DOHH2 (cell line): ENCODE measurements around the gene C3orf20.

ENCODE experiments used
- H3F3A ChIP-seq: fragments of 200-600 bp; sonication (generic), shearing (Covaris generic); 2 replicates; pipeline ENCODE4 v1.6.0; 2016; ENCODE audit warnings: antibody characterized with exemption, mild to moderate bottlenecking; ENCODE audit not compliant: control insufficient read depth, insufficient read depth
- H3K27ac ChIP-seq: fragments of 200-600 bp; sonication (generic); 2 replicates; pipeline ENCODE4 v1.5.1; 2014; ENCODE audit warnings: low read depth, mild to moderate bottlenecking, low read length, moderate library complexity
- H3K27me3 ChIP-seq: fragments of 200-600 bp; sonication (generic); 2 replicates; pipeline ENCODE4 v1.6.1; 2014; ENCODE audit warnings: mild to moderate bottlenecking, low read length, mixed read lengths; ENCODE audit not compliant: control insufficient read depth
- H3K36me3 ChIP-seq: fragments of 200-600 bp; sonication (generic); 2 replicates; pipeline ENCODE4 v1.6.1; 2014; ENCODE audit warnings: mild to moderate bottlenecking, low read length, moderate library complexity, mixed read lengths; ENCODE audit not compliant: control insufficient read depth
- H3K4me1 ChIP-seq: fragments of 200-600 bp; sonication (generic); 2 replicates; pipeline ENCODE4 v1.6.1; 2014; ENCODE audit warnings: mild to moderate bottlenecking, low read length, mixed read lengths; ENCODE audit not compliant: control insufficient read depth
- H3K4me2 ChIP-seq: fragments of 200-600 bp; sonication (generic); 2 replicates; pipeline ENCODE4 v1.6.0; 2014; ENCODE audit warnings: mild to moderate bottlenecking, low read length, moderate library complexity
- H3K4me3 ChIP-seq: fragments of 200-600 bp; sonication (generic); 2 replicates; pipeline ENCODE4 v1.5.1; 2014; ENCODE audit warnings: mild to moderate bottlenecking, low read length, mixed read lengths
- H3K79me2 ChIP-seq: fragments of 200-600 bp; sonication (generic); 2 replicates; pipeline ENCODE4 v1.6.1; 2014; ENCODE audit warnings: mild to moderate bottlenecking, low read length, mixed read lengths; ENCODE audit not compliant: control insufficient read depth
- H3K9me2 ChIP-seq: fragments of 200-600 bp; sonication (generic); replicated peaks from 2 replicates; pipeline ENCODE4 v1.6.1; 2014; ENCODE audit warnings: mild to moderate bottlenecking, low read length, mixed read lengths; ENCODE audit not compliant: control insufficient read depth
- H3K9me3 ChIP-seq: fragments of 200-600 bp; sonication (generic); 2 replicates; pipeline ENCODE4 v1.6.1; 2014; ENCODE audit warnings: antibody characterized with exemption, low read length, mixed read lengths; ENCODE audit not compliant: control insufficient read depth, insufficient read depth
- H4K20me1 ChIP-seq: fragments of 200-600 bp; sonication (generic); 2 replicates; pipeline ENCODE4 v1.6.0; 2014; ENCODE audit warnings: low read depth, mild to moderate bottlenecking, antibody characterized with exemption, low read length, moderate library complexity; ENCODE audit not compliant: control insufficient read depth, insufficient read depth
- CTCF ChIP-seq: fragments of 200-600 bp; sonication (generic); IDR thresholded peaks from one replicate; pipeline ENCODE4 v1.5.1; 2014; ENCODE audit warnings: antibody characterized with exemption, mild to moderate bottlenecking, low read depth, low read length; ENCODE audit not compliant: poor library complexity, severe bottlenecking
- EZH2phosphoT487 ChIP-seq: fragments of 200-600 bp; sonication (generic); IDR thresholded peaks from 2 replicates; pipeline ENCODE4 v1.6.1; 2017; ENCODE audit warnings: borderline replicate concordance, mild to moderate bottlenecking, antibody characterized with exemption, low read length, moderate library complexity, mixed read lengths

Gene C3orf20

DNA sequence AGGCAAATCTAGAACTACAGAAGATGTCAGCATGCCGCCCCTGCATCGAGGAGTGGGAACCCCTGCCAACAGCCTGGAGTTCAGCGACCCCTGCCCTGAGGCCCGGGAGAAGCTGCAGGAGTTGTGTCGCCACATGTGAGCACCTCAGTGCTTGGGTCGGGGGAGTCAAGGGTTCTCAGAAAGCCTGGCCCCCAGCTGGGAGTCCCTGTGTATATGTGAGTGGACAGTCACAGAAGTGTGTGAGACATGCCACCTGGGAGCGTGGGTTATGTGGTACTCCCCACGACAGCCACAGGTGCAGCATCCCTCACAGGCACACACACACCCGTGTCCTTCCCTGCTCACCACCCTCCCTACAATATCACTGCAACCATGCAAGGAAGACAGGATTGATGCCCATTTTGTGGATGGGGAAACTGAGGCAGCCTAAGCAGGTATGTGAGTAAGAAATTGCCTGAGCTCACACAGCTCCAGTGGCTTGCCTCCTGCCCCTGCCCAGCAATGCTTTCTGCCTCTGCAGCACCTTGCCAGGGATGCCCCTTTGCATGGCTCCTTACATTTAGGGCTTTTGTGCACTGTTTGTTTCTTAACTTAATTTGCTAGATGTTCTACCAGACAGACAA lies 28.3 kb downstream of the C3orf20 start:
- H3K27me3 ChIP-seq: no peaks in the 10 kb centered on the region
- H3K27ac ChIP-seq: no peak overlapping the region
- peaks cover 3% of the 10 kb centered on the region; the same call in 1 of the 2 replicates for H3K36me3 ChIP-seq
- TF ChIP-seq EZH2phosphoT487 (no peak), CTCF (no peak)
- no peaks in the 10 kb centered on the region for H3K9me2 ChIP-seq
- H3K4me1 ChIP-seq: peaks cover 8% of the 10 kb centered on the region
- H3K79me2 ChIP-seq: no peaks in the 10 kb centered on the region
- no peaks in the 10 kb centered on the region for H3F3A ChIP-seq
- H3K9me3 ChIP-seq: no peaks in the 10 kb centered on the region
- H3K4me3 ChIP-seq: no peak overlapping the region
- no peak overlapping the region for H3K4me2 ChIP-seq
- no peaks in the 10 kb centered on the region for H4K20me1 ChIP-seq

GRCh38 chr3:14703791-14704190 lies 28.9 kb downstream of the C3orf20 start:
- TF ChIP-seq CTCF: no peak
- TF ChIP-seq EZH2phosphoT487: no peak
- Histone ChIP-seq H3K79me2 (no peaks in the 10 kb centered on the region), H4K20me1 (no peaks in the 10 kb centered on the region)

GRCh38 chr3:14706096-14706495 lies 31.2 kb downstream of the C3orf20 start:
- Histone ChIP-seq H3K4me3 (no peak overlapping the region), H3K9me2 (no peaks in the 10 kb centered on the region), H3K27ac (no peak overlapping the region), H3F3A (no peaks in the 10 kb centered on the region), H3K4me1 (no peaks in the 10 kb centered on the region), H3K79me2 (no peaks in the 10 kb centered on the region), H3K9me3 (no peaks in the 10 kb centered on the region), H3K27me3 (no peaks in the 10 kb centered on the region), H3K36me3 (peaks cover 5% of the 10 kb centered on the region; the same call in 1 of the 2 replicates), H3K4me2 (no peak overlapping the region), H4K20me1 (no peaks in the 10 kb centered on the region)
- TF ChIP-seq CTCF: no peak

More at GRCh38 chr3:14703791-14704190, 28.9 kb downstream of the C3orf20 start:
- Histone ChIP-seq H3F3A (no peaks in the 10 kb centered on the region), H3K9me2 (no peaks in the 10 kb centered on the region), H3K4me1 (peaks cover 3% of the 10 kb centered on the region), H3K27me3 (no peaks in the 10 kb centered on the region), H3K4me2 (no peak overlapping the region), H3K9me3 (no peaks in the 10 kb centered on the region), H3K27ac (no peak overlapping the region), H3K4me3 (no peak overlapping the region), H3K36me3 (peaks cover 5% of the 10 kb centered on the region; the same call in 1 of the 2 replicates)
